Endodermal cell (in vitro differentiated cells): ENCODE data around the gene BLTP3A. TPM values are rescaled to one million over a fixed set of nuclear protein-coding genes. Genes with fewer than 3 reads are reported as not detected.
"Not testable (repeated sequence)": the region's sequence is repeated elsewhere in the genome, so short reads cannot be mapped to it uniquely, and the experiment has no call there.

ENCODE experiments used
- DNase-seq: peaks from one replicate; pipeline ENCODE4 v3.0.0-alpha.2; 2017
- H3K27ac ChIP-seq: 2 replicates; pipeline ENCODE4 v1.5.1; 2013; ENCODE audit warnings: mild to moderate bottlenecking, low read depth, low read length, moderate library complexity
- H3K27me3 ChIP-seq: 2 replicates; pipeline ENCODE4 v1.6.1; 2013; ENCODE audit warnings: mild to moderate bottlenecking, low read length, moderate library complexity; ENCODE audit not compliant: insufficient read depth, control insufficient read depth, poor library complexity, severe bottlenecking
- H3K36me3 ChIP-seq: 2 replicates; pipeline ENCODE4 v1.7.0; 2013; ENCODE audit warnings: mild to moderate bottlenecking, low read length, moderate library complexity; ENCODE audit not compliant: control insufficient read depth, insufficient read depth
- H3K4me1 ChIP-seq: one replicate; pipeline ENCODE4 v1.7.0; 2013; ENCODE audit warnings: low read length; ENCODE audit not compliant: control insufficient read depth, insufficient read depth
- H3K4me3 ChIP-seq: 2 replicates; pipeline ENCODE4 v1.5.1; 2013; ENCODE audit warnings: mild to moderate bottlenecking, low read length, moderate library complexity
- H3K9ac ChIP-seq: 2 replicates; pipeline ENCODE4 v1.6.1; 2013; ENCODE audit warnings: mild to moderate bottlenecking, low read length, moderate library complexity; ENCODE audit not compliant: poor library complexity, severe bottlenecking; ENCODE audit errors: extremely low read depth
- H3K9me3 ChIP-seq: 2 replicates; pipeline ENCODE4 v1.6.1; 2013; ENCODE audit warnings: mild to moderate bottlenecking, low read length, moderate library complexity; ENCODE audit not compliant: control insufficient read depth
- H3K27ac Mint-ChIP-seq: 2 replicates; pipeline ENCODE4 v1.8.0; 2020; ENCODE audit warnings: mixed read lengths
- H3K27me3 Mint-ChIP-seq: 2 replicates; pipeline ENCODE4 v1.8.0; 2021; ENCODE audit warnings: mild to moderate bottlenecking, mixed read lengths; ENCODE audit not compliant: insufficient read depth
- H3K36me3 Mint-ChIP-seq: 2 replicates; pipeline ENCODE4 v1.8.0; 2020; ENCODE audit warnings: low read depth, mixed read lengths
- H3K4me1 Mint-ChIP-seq: 2 replicates; pipeline ENCODE4 v1.8.0; 2020; ENCODE audit warnings: mixed read lengths
- H3K4me3 Mint-ChIP-seq: 2 replicates; pipeline ENCODE4 v1.8.0; 2020; ENCODE audit warnings: mild to moderate bottlenecking, moderate library complexity, mixed read lengths
- H3K9me3 Mint-ChIP-seq: 2 replicates; pipeline ENCODE4 v1.8.0; 2020; ENCODE audit warnings: mild to moderate bottlenecking, mixed read lengths
- WGBS, 2 experiments: methylation state at CpG; one replicate each; pipeline versions ENCODE4 v1.1.5 to v1.1.7; 2013; ENCODE audit warnings: missing lambda C conversion rate in 2 of 2, mixed read lengths in 1 of 2; ENCODE audit not compliant: insufficient coverage in 1 of 2, insufficient read length in 1 of 2; 5-methylcytosine and 5-hydroxymethylcytosine counted together
- total RNA-seq, 2 donors: library from RNA; stranded (reverse); fragmentation: NEBNext Ultra II Directional in 1 of 2; extraction: Animal tissue kit (Norgen Biotek cat#: 25700) in 1 of 2; gene quantifications; 2 replicates in 1 of 2; 3 replicates in 1 of 2; pipeline ENCODE4 v1.2.1, GENCODE V29; 2021
- TF ChIP-seq, protein P1 (sequence below): fragments of 200-600 bp; sonication (generic); conservative IDR thresholded peaks from 2 replicates; pipeline ENCODE4 v1.5.0; 2021; ENCODE audit warnings: antibody characterized with exemption, mild to moderate bottlenecking

Gene BLTP3A
- total RNA-seq, 2 donors from 2014 or later: 18.6 to 22.5 TPM

DNA sequence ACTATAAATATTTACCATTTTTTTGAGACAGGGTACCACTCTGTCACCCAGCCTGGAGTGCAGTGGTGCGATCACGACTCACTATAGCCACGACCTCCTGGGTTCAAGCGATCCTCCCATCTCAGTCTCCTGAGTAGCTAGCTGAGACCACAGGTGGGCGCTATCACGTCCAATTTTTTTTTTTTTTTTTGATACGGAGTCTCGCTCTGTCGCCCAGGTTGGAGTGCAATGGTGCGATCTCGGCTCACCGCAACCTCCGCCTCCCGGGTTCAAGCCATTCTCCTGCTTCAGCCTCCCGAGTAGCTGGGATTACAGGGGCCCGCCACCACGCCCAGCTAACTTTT, 35.4 kb upstream of the BLTP3A start:
- not testable (repeated sequence) for H3K36me3 ChIP-seq, H3K27me3 Mint-ChIP-seq, H3K4me1 Mint-ChIP-seq, H3K9me3 Mint-ChIP-seq, H3K36me3 Mint-ChIP-seq, DNase-seq, H3K27ac ChIP-seq, H3K27ac Mint-ChIP-seq, H3K4me3 Mint-ChIP-seq, H3K9me3 ChIP-seq, H3K4me1 ChIP-seq, H3K27me3 ChIP-seq
- Histone ChIP-seq H3K4me3 (peak overlapping the region; percentile 100), H3K9ac (peak overlapping the region; percentile 96)
- 93 to 97% methylated on average over 12 to 17 of the region's 17 CpGs for WGBS, 2 experiments
- TF ChIP-seq, protein P1, sequence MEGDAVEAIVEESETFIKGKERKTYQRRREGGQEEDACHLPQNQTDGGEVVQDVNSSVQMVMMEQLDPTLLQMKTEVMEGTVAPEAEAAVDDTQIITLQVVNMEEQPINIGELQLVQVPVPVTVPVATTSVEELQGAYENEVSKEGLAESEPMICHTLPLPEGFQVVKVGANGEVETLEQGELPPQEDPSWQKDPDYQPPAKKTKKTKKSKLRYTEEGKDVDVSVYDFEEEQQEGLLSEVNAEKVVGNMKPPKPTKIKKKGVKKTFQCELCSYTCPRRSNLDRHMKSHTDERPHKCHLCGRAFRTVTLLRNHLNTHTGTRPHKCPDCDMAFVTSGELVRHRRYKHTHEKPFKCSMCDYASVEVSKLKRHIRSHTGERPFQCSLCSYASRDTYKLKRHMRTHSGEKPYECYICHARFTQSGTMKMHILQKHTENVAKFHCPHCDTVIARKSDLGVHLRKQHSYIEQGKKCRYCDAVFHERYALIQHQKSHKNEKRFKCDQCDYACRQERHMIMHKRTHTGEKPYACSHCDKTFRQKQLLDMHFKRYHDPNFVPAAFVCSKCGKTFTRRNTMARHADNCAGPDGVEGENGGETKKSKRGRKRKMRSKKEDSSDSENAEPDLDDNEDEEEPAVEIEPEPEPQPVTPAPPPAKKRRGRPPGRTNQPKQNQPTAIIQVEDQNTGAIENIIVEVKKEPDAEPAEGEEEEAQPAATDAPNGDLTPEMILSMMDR: peak; percentile 69

DNA sequence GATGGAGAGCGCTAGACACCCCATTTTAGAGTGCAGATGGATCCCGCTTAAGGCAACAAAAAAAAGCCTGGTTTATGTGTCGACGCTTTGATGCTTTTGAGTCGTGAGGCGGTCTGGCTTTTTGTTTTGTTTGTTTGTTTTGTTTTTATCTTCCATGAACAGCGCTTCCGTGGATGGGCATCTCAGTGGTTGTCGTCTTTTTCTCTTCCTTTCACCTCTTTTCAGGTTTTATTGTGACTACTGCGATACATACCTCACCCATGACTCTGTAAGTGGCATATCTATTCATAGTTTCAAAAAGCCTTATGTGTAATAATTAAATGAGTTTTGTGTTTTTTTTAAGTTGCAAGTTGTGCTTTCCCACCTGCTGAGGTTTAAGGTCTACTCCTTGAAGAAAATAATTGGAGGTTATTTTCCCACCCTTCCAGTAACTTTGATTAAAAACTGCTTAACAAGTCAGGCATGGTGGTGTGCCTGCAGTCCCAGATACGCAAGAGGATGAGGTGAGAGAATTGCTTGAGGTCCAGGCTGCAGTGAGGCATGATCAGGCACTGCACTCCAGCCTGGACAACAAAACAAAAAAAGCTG, 34.1 kb upstream of the BLTP3A start:
- Mint-ChIP-seq H3K4me1 (no peaks in the 10 kb centered on the region), H3K27me3 (no peaks in the 10 kb centered on the region), H3K4me3 (no peak overlapping the region), H3K27ac (no peak overlapping the region), H3K9me3 (no peaks in the 10 kb centered on the region), H3K36me3 (peaks cover 13% of the 10 kb centered on the region)
- Histone ChIP-seq H3K4me1 (no peaks in the 10 kb centered on the region), H3K36me3 (peaks cover 21% of the 10 kb centered on the region), H3K9ac (peak overlapping the region; percentile 96), H3K4me3 (peak overlapping the region; percentile 100), H3K27ac (peak overlapping the region; percentile 44), H3K27me3 (no peaks in the 10 kb centered on the region), H3K9me3 (no peaks in the 10 kb centered on the region)
- no peak for DNase-seq
- TF ChIP-seq, protein P1: no peak
- 10 to 14% methylated on average over 7 to 11 of the region's 11 CpGs for WGBS, 2 experiments

DNA sequence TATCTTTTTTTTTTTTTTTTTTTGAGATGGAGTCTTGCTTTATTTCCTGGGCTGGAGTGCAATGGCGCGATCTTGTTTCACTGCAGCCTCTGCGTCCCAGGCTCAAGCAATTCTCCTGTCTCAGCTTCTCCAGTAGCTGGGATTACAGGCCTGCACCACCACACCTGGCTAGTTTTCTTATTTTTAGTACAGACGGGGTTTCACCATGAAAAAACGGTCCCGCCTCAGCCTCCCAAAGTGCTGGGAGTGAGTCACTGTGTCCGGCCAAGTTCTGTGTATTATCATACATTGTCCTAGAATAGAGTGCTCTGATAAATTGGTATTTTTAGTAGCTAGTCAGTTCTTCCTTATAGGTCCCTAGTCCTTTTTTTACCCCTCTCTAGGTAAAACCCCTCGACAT, 31.8 kb upstream of the BLTP3A start:
- 94 to 98% methylated on average over 6 to 8 of the region's 8 CpGs for WGBS, 2 experiments
- Histone ChIP-seq H3K9me3 (no peaks in the 10 kb centered on the region), H3K27ac (no peak overlapping the region), H3K4me3 (no peak overlapping the region), H3K27me3 (no peaks in the 10 kb centered on the region), H3K9ac (no peak overlapping the region), H3K4me1 (no peaks in the 10 kb centered on the region), H3K36me3 (peaks cover 33% of the 10 kb centered on the region)
- TF ChIP-seq, protein P1: no peak
- no peaks in the 10 kb centered on the region for H3K9me3 Mint-ChIP-seq
- H3K4me1 Mint-ChIP-seq: no peaks in the 10 kb centered on the region
- peaks cover 22% of the 10 kb centered on the region for H3K36me3 Mint-ChIP-seq
- H3K27me3 Mint-ChIP-seq: no peaks in the 10 kb centered on the region
- no peak for DNase-seq
- H3K27ac Mint-ChIP-seq: peak overlapping the region; percentile 52
- no peak overlapping the region for H3K4me3 Mint-ChIP-seq

DNA sequence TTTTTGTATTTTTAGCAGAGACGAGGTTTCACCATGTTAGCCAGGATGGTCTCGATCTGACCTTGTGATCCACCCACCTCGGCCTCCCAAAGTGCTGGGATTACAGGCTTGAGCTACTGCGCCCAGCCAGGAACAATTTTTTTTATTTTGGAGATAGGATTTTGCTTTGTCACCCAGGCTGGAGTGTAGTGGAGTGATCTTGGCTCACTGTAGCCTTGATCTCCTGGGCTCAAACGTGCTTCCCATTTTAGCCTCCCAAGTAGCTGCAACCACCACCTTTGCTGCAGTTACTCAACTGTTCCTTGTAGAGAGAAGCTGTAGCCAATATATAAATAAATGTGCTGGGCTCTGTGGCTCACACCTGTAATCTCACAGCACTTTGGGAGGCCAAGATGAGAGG, 30.2 kb upstream of the BLTP3A start:
- 94 to 96% methylated on average over 5 of the region's 5 CpGs for WGBS, 2 experiments

More for the DNA sequence above, 30.2 kb upstream of the BLTP3A start:
- not testable (repeated sequence) for H3K27me3 ChIP-seq, H3K4me3 ChIP-seq, H3K27ac ChIP-seq, H3K27me3 Mint-ChIP-seq, H3K27ac Mint-ChIP-seq, H3K9ac ChIP-seq, DNase-seq, H3K9me3 ChIP-seq, H3K4me3 Mint-ChIP-seq, H3K9me3 Mint-ChIP-seq, H3K4me1 ChIP-seq, H3K4me1 Mint-ChIP-seq
- peaks cover 39% of the 10 kb centered on the region for H3K36me3 ChIP-seq
- H3K36me3 Mint-ChIP-seq: peaks cover 34% of the 10 kb centered on the region
